C4-2B (cell line): ENCODE results near the gene CNOT1.

ENCODE experiments used
- H3K27ac ChIP-seq: fragments of 450-650 bp; 2 replicates; pipeline ENCODE4 v1.5.1; 2017
- CTCF ChIP-seq: fragments of 450-650 bp; conservative IDR thresholded peaks from 2 replicates; pipeline ENCODE4 v1.5.1; 2017; ENCODE audit warnings: mild to moderate bottlenecking
- ZFX ChIP-seq: fragments of 450-650 bp; IDR thresholded peaks from 2 replicates; pipeline ENCODE4 v1.6.1; 2017

Gene CNOT1

DNA sequence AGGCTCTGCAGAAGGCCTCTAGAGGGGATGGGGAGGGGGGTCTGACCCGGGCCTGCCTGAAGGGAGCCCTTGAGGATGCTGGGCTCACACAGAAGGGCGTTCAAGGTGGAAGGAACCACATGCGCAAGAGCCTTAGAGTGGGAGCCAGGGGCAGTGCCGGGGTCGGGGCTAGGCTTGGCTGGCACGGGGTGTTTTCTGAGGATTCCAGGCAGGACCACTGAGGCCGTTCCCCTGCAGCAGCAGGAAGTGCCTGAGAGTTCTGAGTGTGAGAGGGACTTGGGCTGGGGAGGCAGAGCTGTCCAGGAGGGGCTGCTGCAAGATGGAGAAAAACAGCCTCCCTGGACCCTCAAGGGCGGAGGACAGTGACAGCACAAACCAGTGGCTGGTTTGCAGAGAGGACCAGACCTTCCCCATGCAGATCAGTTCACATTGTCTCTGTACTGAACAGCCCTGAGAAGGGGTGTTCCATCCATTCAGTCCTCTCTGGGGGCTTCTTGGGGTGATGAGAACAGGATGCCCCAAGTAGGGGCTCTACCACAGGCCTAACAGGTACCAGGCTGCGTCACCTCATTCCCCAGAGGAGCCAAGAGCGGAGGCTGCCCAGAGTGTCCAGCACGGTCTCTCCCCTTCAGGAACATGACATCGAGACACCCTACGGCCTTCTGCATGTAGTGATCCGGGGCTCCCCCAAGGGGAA is 126.3 kb downstream of the CNOT1 start:
- TF ChIP-seq CTCF (no peak), ZFX (no peak)
- no peak overlapping the region for H3K27ac ChIP-seq

DNA sequence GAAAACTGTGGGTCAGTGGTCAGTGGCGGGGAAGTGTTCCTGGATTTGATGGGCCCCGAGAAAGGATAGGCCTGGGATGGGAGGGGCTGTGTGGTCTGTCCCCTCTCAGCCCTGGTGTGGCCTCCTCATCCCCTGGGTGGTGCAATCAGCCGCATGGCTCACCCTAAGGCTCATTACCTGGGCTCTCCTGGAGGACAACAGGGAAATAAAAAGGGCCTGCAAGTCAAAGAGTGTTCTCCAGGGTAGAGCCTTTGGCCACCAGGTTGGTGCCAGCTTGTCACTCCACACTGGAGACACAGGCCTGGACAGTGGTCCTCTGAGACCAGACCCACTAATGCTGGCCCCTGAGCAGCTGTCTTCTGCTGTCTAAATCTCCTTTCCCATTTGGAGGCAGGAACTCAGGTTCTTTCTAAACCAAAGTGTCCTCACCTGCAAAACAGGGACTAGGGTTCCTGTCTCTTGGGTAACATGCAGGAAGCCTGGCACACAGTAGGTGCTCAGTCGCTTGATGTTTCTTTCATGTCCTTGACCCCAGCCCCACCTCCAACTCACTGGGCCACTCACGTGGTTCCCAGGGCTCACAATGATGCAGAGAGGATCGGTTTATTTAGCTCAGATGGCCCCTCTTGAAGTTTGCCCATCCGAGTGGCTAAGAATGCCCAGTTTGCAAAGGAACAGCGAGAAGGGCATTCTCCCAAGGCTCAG is 127.3 kb downstream of the CNOT1 start:
- TF ChIP-seq ZFX (no peak), CTCF (no peak)
- H3K27ac ChIP-seq = no peak overlapping the region

- TF ChIP-seq CTCF (no peak), ZFX (no peak)
- no peak overlapping the region for H3K27ac ChIP-seq
Measured at GRCh38 chr16:58501242-58502131, 128.1 kb downstream of the CNOT1 start.

DNA sequence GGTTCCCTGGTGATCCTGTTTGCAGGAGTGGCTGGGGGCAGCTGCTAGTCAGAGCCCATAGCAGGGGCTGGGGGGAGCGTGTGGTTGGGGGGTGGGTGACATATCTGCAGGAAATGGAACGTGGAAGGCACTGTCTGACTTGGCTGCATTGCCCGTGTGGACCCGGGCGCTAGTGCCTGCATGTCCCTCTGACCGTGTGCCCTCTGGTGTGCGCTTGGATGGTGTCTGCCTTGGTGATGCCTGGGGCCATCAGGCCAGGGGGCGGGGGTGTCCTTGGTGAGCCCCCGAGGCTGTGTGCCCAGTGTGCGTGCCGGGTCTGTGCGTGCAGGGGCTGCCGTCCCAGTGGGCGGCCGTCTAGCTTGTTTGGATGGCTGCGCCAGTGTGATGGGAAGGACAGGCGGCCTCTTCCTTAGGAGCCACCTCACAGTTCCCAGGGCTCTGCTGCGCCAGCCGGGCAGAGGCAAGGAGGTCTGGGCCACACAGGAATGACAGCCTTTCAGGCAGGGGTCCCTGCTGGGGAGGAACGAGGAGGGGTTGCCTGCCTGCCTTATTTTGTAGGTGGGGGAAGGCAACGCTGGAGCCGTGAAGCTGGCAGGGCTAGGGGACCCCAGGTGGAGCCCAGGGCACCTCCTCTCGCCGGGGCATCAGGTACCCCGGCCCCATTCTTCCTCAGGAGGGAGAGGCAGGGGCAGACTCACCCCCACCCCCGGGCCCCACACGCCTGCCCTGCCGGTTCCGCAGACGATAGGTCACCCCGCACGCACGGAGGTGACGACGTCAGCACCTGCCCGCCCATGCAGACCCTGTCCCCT is 129.0 kb downstream of the CNOT1 start:
- TF ChIP-seq ZFX = no peak
- TF ChIP-seq CTCF = no peak
- no peak overlapping the region for H3K27ac ChIP-seq

- no peak for TF ChIP-seq ZFX
- TF ChIP-seq CTCF = no peak
- no peak within 1 kb of the TSS for H3K27ac ChIP-seq
Measured at GRCh38 chr16:58499615-58500351, 129.8 kb downstream of the CNOT1 start, which contains the start of gene NDRG4. Gene NDRG4, plus strand, starts transcription at chr16:58500143. Its CDS starts 106 bp downstream, at chr16:58500249.

- H3K27ac ChIP-seq = no peak overlapping the region
- TF ChIP-seq ZFX = no peak
- no peak for TF ChIP-seq CTCF
Measured at GRCh38 chr16:58499092-58499511, 130.5 kb downstream of the CNOT1 start.
